GM12878 (cell line): ENCODE measurements around the gene UNC119B.

Experiments
- BHLHE40 ChIP-seq, 2 experiments: fragments of 450-650 bp in 1 of 2; IDR thresholded peaks; 2 replicates each; pipeline ENCODE4 v1.6.1; 2011 to 2017; ENCODE audit warnings: low read depth in 2 of 2, borderline replicate concordance in 1 of 2, improper control_type of control experiment in 1 of 2, low read length in 1 of 2, mild to moderate bottlenecking in 1 of 2
- HCFC1 ChIP-seq: fragments of 150-350 bp; IDR thresholded peaks from 2 replicates; pipeline ENCODE4 v1.6.1; 2014; ENCODE audit warnings: low read length
- POLR2AphosphoS5 ChIP-seq: IDR thresholded peaks from 2 replicates; pipeline ENCODE4 v1.6.1; 2011; ENCODE audit warnings: mild to moderate bottlenecking, low read length, inconsistent platforms
- SIN3A ChIP-seq: IDR thresholded peaks from 2 replicates; pipeline ENCODE4 v1.6.1; 2012; ENCODE audit warnings: low read depth, low read length, improper control_type of control experiment
- TF ChIP-seq, protein P1 (sequence below), 3 experiments: IDR thresholded peaks in 2 of 3; conservative IDR thresholded peaks in 1 of 3; 2 replicates each; pipeline ENCODE4 v1.5.1; 2011; ENCODE audit warnings: low read depth in 3 of 3, low read length in 3 of 3, mild to moderate bottlenecking in 3 of 3, control low read depth in 2 of 3, moderate library complexity in 2 of 3, inconsistent platforms in 1 of 3, mixed read lengths in 1 of 3; ENCODE audit not compliant: control insufficient read depth in 2 of 3, insufficient read depth in 1 of 3; ENCODE audit errors: extremely low read depth in 1 of 3
- TF ChIP-seq, protein P2 (sequence below): fragments of 450-650 bp; IDR thresholded peaks from 2 replicates; pipeline ENCODE4 v1.6.1; 2016; ENCODE audit warnings: mild to moderate bottlenecking, moderate library complexity, borderline replicate concordance

DNA sequence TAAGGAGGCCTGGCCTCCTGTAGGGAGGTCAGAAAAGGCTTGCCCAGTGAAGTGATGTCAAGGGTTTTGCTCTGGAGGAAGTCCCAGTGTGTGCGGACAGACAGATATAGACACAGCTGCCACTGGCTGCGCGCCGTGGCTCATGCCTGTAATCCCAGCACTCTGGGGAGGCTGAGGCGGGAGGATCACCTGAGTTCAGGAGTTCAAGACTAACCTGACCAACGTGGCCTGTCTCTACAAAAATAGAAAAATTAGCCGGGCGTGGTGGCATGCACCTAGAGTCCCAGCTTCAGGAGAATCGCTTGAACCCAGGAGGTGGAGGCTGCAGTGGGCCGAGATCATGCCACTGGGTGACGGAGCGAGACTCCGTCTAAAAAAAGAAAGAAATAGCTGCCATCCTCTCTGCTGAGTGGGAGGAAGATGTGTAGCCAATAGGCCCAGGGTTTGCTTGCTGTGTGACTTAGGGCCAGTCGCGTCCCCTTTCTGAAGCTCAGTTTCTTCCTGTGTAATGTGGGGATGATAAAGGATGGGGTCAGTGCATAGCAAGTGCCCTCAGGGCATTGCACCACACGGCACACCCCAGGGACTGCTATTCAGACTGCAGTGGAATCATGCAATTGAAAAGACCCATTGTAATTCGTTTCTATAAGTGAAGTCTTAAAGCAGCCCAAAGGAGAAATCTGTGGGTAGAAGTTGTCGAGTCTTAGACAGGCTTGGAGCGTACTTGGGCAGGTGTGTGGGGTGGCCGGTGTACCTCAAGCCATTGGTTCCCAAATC is 42.0 kb upstream of the UNC119B start:
- TF ChIP-seq, protein P1, sequence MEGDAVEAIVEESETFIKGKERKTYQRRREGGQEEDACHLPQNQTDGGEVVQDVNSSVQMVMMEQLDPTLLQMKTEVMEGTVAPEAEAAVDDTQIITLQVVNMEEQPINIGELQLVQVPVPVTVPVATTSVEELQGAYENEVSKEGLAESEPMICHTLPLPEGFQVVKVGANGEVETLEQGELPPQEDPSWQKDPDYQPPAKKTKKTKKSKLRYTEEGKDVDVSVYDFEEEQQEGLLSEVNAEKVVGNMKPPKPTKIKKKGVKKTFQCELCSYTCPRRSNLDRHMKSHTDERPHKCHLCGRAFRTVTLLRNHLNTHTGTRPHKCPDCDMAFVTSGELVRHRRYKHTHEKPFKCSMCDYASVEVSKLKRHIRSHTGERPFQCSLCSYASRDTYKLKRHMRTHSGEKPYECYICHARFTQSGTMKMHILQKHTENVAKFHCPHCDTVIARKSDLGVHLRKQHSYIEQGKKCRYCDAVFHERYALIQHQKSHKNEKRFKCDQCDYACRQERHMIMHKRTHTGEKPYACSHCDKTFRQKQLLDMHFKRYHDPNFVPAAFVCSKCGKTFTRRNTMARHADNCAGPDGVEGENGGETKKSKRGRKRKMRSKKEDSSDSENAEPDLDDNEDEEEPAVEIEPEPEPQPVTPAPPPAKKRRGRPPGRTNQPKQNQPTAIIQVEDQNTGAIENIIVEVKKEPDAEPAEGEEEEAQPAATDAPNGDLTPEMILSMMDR (IDR thresholded peaks at IDR 0.05 in 2 of 3, conservative IDR thresholded peaks at IDR 0.05 in 1 of 3; ENCODE audit: control insufficient read depth in 2 of 3, extremely low read depth in 1 of 3, insufficient read depth in 1 of 3, low read depth in 3 of 3, low read length in 3 of 3) = no peak
- TF ChIP-seq, protein P2, sequence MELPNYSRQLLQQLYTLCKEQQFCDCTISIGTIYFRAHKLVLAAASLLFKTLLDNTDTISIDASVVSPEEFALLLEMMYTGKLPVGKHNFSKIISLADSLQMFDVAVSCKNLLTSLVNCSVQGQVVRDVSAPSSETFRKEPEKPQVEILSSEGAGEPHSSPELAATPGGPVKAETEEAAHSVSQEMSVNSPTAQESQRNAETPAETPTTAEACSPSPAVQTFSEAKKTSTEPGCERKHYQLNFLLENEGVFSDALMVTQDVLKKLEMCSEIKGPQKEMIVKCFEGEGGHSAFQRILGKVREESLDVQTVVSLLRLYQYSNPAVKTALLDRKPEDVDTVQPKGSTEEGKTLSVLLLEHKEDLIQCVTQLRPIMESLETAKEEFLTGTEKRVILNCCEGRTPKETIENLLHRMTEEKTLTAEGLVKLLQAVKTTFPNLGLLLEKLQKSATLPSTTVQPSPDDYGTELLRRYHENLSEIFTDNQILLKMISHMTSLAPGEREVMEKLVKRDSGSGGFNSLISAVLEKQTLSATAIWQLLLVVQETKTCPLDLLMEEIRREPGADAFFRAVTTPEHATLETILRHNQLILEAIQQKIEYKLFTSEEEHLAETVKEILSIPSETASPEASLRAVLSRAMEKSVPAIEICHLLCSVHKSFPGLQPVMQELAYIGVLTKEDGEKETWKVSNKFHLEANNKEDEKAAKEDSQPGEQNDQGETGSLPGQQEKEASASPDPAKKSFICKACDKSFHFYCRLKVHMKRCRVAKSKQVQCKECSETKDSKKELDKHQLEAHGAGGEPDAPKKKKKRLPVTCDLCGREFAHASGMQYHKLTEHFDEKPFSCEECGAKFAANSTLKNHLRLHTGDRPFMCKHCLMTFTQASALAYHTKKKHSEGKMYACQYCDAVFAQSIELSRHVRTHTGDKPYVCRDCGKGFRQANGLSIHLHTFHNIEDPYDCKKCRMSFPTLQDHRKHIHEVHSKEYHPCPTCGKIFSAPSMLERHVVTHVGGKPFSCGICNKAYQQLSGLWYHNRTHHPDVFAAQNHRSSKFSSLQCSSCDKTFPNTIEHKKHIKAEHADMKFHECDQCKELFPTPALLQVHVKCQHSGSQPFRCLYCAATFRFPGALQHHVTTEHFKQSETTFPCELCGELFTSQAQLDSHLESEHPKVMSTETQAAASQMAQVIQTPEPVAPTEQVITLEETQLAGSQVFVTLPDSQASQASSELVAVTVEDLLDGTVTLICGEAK = no peak
- TF ChIP-seq HCFC1 (no peak), SIN3A (no peak), POLR2AphosphoS5 (no peak), BHLHE40 (IDR thresholded peaks at IDR 0.05; ENCODE audit: borderline replicate concordance in 1 of 2, low read depth in 2 of 2, low read length in 1 of 2) (no peak)
